ENCODE results near the gene ST8SIA6.

ST8SIA6 gene

GRCh38 chr10:17470246-17470645 is 15.9 kb upstream of the ST8SIA6 start:
- no peak for TF ChIP-seq RAD21 (IDR thresholded peaks at IDR 0.05; ENCODE audit: low read depth)
- no peak for TF ChIP-seq TCF12 (IDR thresholded peaks at IDR 0.05; ENCODE audit: low read depth)
- TF ChIP-seq EP300 (IDR thresholded peaks at IDR 0.05; ENCODE audit: borderline replicate concordance) = no peak
- no peak for TF ChIP-seq NFIC (IDR thresholded peaks at IDR 0.05)

- no peak for TF ChIP-seq NFIC (IDR thresholded peaks at IDR 0.05)
- no peak for TF ChIP-seq TCF12 (IDR thresholded peaks at IDR 0.05; ENCODE audit: low read depth)
- no peak for TF ChIP-seq FOXM1 (IDR thresholded peaks at IDR 0.05; ENCODE audit: borderline replicate concordance, low read depth)
- TF ChIP-seq ZBTB7A (IDR thresholded peaks at IDR 0.05; ENCODE audit: low read depth) = no peak
- no peak for TF ChIP-seq RAD21 (IDR thresholded peaks at IDR 0.05; ENCODE audit: low read depth)
- TF ChIP-seq USF1 (IDR thresholded peaks at IDR 0.05) = no peak
- TF ChIP-seq YY1 (IDR thresholded peaks at IDR 0.05; ENCODE audit: low read depth) = no peak
- no peak for TF ChIP-seq TEAD4 (IDR thresholded peaks at IDR 0.05)
- no peak for TF ChIP-seq TAF1 (IDR thresholded peaks at IDR 0.05; ENCODE audit: low read depth)
- no peak for TF ChIP-seq REST (IDR thresholded peaks at IDR 0.05; ENCODE audit: low read depth)
- no peak for TF ChIP-seq CREB1 (IDR thresholded peaks at IDR 0.05; ENCODE audit: low read depth)
- TF ChIP-seq EGR1 (IDR thresholded peaks at IDR 0.05) = no peak
- TF ChIP-seq CEBPB (IDR thresholded peaks at IDR 0.05) = no peak
- TF ChIP-seq EP300 (IDR thresholded peaks at IDR 0.05; ENCODE audit: borderline replicate concordance) = no peak
- TF ChIP-seq MAX (IDR thresholded peaks at IDR 0.05) = no peak
Observed at GRCh38 chr10:17465328-17466125, 11.1 kb upstream of the ST8SIA6 start.

- TF ChIP-seq EGR1 (IDR thresholded peaks at IDR 0.05) = no peak
- no peak for TF ChIP-seq CEBPB (IDR thresholded peaks at IDR 0.05)
- TF ChIP-seq FOXM1 (IDR thresholded peaks at IDR 0.05; ENCODE audit: borderline replicate concordance, low read depth) = no peak
- TF ChIP-seq NFIC (IDR thresholded peaks at IDR 0.05) = no peak
- no peak for TF ChIP-seq REST (IDR thresholded peaks at IDR 0.05; ENCODE audit: low read depth)
- no peak for TF ChIP-seq RAD21 (IDR thresholded peaks at IDR 0.05; ENCODE audit: low read depth)
- TF ChIP-seq YY1 (IDR thresholded peaks at IDR 0.05; ENCODE audit: low read depth) = no peak
- no peak for TF ChIP-seq ZBTB7A (IDR thresholded peaks at IDR 0.05; ENCODE audit: low read depth)
- no peak for TF ChIP-seq TEAD4 (IDR thresholded peaks at IDR 0.05)
- no peak for TF ChIP-seq CREB1 (IDR thresholded peaks at IDR 0.05; ENCODE audit: low read depth)
- no peak for TF ChIP-seq TAF1 (IDR thresholded peaks at IDR 0.05; ENCODE audit: low read depth)
- no peak for TF ChIP-seq USF1 (IDR thresholded peaks at IDR 0.05)
- TF ChIP-seq TCF12 (IDR thresholded peaks at IDR 0.05; ENCODE audit: low read depth) = no peak
Observed at GRCh38 chr10:17464545-17464944, 10.2 kb upstream of the ST8SIA6 start.

- TF ChIP-seq TEAD4 (IDR thresholded peaks at IDR 0.05) (no peak), NFIC (IDR thresholded peaks at IDR 0.05) (no peak), CREB1 (IDR thresholded peaks at IDR 0.05; ENCODE audit: low read depth) (no peak), MAX (IDR thresholded peaks at IDR 0.05) (no peak), TAF1 (IDR thresholded peaks at IDR 0.05; ENCODE audit: low read depth) (no peak), EP300 (IDR thresholded peaks at IDR 0.05; ENCODE audit: borderline replicate concordance) (no peak), FOXM1 (IDR thresholded peaks at IDR 0.05; ENCODE audit: borderline replicate concordance, low read depth) (no peak), EGR1 (IDR thresholded peaks at IDR 0.05) (no peak)
Observed at GRCh38 chr10:17460756-17461155, 6.4 kb upstream of the ST8SIA6 start.

GRCh38 chr10:17457083-17457482 is 2.7 kb upstream of the ST8SIA6 start:
- TF ChIP-seq RAD21 (IDR thresholded peaks at IDR 0.05; ENCODE audit: low read depth) (no peak), TEAD4 (IDR thresholded peaks at IDR 0.05) (no peak), TAF1 (IDR thresholded peaks at IDR 0.05; ENCODE audit: low read depth) (no peak), REST (IDR thresholded peaks at IDR 0.05; ENCODE audit: low read depth) (no peak), MAX (IDR thresholded peaks at IDR 0.05) (no peak), USF1 (IDR thresholded peaks at IDR 0.05) (no peak)
